SK-N-SH treated with all-trans-retinoic acid at 6 μM for 48 hours (cell line): ENCODE data around the gene MAP3K14.

ENCODE experiments used
- ARNTL ChIP-seq: fragments of 450-650 bp; formaldehyde crosslinking; IDR thresholded peaks from 2 replicates; pipeline ENCODE4 v1.5.0; 2020; ENCODE audit warnings: low read depth, mild to moderate bottlenecking, moderate library complexity, borderline replicate concordance
- BACH2 ChIP-seq: fragments of 250-450 bp; sonication (Bioruptor Pico); IDR thresholded peaks from 2 replicates; pipeline ENCODE4 v1.9.0; 2021; ENCODE audit warnings: mild to moderate bottlenecking, borderline replicate concordance
- CREB5 ChIP-seq: fragments of 250-450 bp; sonication (Bioruptor Pico); IDR thresholded peaks from 2 replicates; pipeline ENCODE4 v1.5.1; 2020; ENCODE audit warnings: low read depth, mild to moderate bottlenecking, moderate library complexity
- CSDC2 ChIP-seq: fragments of 250-450 bp; sonication (Bioruptor Pico); IDR thresholded peaks from 2 replicates; pipeline ENCODE4 v1.5.0; 2020; ENCODE audit warnings: mild to moderate bottlenecking, moderate library complexity
- CSRNP3 ChIP-seq: fragments of 250-450 bp; sonication (Bioruptor Pico); IDR thresholded peaks from 2 replicates; pipeline ENCODE4 v1.5.1; 2021; ENCODE audit warnings: mild to moderate bottlenecking, moderate library complexity
- ESRRG ChIP-seq: fragments of 250-450 bp; sonication (Bioruptor Pico); IDR thresholded peaks from 2 replicates; pipeline ENCODE4 v1.6.1; 2021; ENCODE audit warnings: mild to moderate bottlenecking
- ISL1 ChIP-seq: fragments of 250-450 bp; sonication (Bioruptor Pico); IDR thresholded peaks from 2 replicates; pipeline ENCODE4 v2.1.2; 2022; ENCODE audit warnings: mild to moderate bottlenecking, moderate library complexity
- OSR1 ChIP-seq: fragments of 250-450 bp; sonication (Bioruptor Pico); IDR thresholded peaks from 2 replicates; pipeline ENCODE4 v1.8.0; 2022; ENCODE audit warnings: moderate library complexity, mild to moderate bottlenecking, inconsistent platforms
- PATZ1 ChIP-seq: fragments of 250-450 bp; sonication (Bioruptor Pico); IDR thresholded peaks from 2 replicates; pipeline ENCODE4 v1.8.0; 2020; ENCODE audit warnings: mild to moderate bottlenecking, moderate library complexity, borderline replicate concordance
- POU6F1 ChIP-seq: fragments of 250-450 bp; sonication (Bioruptor Pico); IDR thresholded peaks from 2 replicates; pipeline ENCODE4 v1.8.0; 2021; ENCODE audit warnings: low read depth, mild to moderate bottlenecking, moderate library complexity, borderline replicate concordance
- RARB ChIP-seq: fragments of 250-450 bp; sonication (Bioruptor Pico); IDR thresholded peaks from 2 replicates; pipeline ENCODE4 v1.8.0; 2021; ENCODE audit warnings: mild to moderate bottlenecking, moderate library complexity
- ZC3H10 ChIP-seq: fragments of 250-450 bp; sonication (Bioruptor Pico); IDR thresholded peaks from 2 replicates; pipeline ENCODE4 v1.5.1; 2021; ENCODE audit warnings: mild to moderate bottlenecking, moderate library complexity
- ZFP3 ChIP-seq: fragments of 250-450 bp; sonication (Bioruptor Pico); IDR thresholded peaks from 2 replicates; pipeline ENCODE4 v1.5.0; 2020; ENCODE audit warnings: mild to moderate bottlenecking, moderate library complexity

GRCh38 chr17:45357364-45357997, 40.7 kb upstream of the MAP3K14 start:
- TF ChIP-seq ZFP3 (CRISPR knock-in tag), result no peak
- TF ChIP-seq ARNTL (CRISPR knock-in tag), result no peak
- TF ChIP-seq RARB (CRISPR knock-in tag), result no peak
- no peak for TF ChIP-seq OSR1 (CRISPR knock-in tag)
- no peak for TF ChIP-seq ZC3H10 (CRISPR knock-in tag)
- TF ChIP-seq CSRNP3, result no peak
- no peak for TF ChIP-seq BACH2 (CRISPR knock-in tag)
- TF ChIP-seq ESRRG (CRISPR knock-in tag), result no peak
- TF ChIP-seq POU6F1 (CRISPR knock-in tag), result no peak
- TF ChIP-seq CSDC2 (CRISPR knock-in tag), result no peak
- no peak for TF ChIP-seq CREB5 (CRISPR knock-in tag)
- TF ChIP-seq PATZ1 (CRISPR knock-in tag), result no peak
- TF ChIP-seq ISL1, result no peak
